ENCODE results near the gene CTNNBL1.

CTNNBL1 gene

DNA sequence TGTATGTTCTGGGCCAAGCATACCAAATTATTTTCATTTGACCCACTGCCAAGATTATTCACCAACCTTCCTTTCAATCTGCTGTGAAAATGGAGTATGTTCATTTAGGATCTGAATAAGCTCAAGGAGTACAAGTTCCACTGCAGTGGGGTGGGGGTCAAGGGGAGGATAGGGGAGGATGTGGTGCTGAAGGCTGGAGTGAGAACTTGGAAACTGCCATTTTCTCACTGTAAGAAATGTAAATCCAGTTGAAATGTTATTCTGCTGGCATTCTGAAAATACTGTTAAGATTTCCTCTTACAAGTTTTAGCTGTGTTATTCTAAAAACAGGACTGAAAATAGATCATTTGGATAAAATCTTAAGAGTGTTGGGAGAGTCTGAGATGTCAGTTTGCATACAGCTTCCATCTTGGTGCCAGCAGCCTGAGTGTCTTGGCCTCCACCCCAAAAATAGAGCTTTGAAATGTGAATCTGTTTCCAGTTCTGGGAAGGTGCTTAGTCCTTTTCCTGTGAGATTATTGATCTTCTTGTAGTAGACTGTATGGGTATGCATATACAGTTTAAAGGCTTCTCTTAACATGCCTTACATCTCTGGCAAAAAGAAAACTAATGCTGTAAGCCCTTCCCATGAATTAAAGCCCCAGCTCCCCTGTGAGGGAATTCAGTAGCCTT is 84.3 kb downstream of the CTNNBL1 start:
- no peak overlapping the region for H3K4me3 ChIP-seq (ENCODE audit: low read depth, low read length)
- TF ChIP-seq, protein P1, sequence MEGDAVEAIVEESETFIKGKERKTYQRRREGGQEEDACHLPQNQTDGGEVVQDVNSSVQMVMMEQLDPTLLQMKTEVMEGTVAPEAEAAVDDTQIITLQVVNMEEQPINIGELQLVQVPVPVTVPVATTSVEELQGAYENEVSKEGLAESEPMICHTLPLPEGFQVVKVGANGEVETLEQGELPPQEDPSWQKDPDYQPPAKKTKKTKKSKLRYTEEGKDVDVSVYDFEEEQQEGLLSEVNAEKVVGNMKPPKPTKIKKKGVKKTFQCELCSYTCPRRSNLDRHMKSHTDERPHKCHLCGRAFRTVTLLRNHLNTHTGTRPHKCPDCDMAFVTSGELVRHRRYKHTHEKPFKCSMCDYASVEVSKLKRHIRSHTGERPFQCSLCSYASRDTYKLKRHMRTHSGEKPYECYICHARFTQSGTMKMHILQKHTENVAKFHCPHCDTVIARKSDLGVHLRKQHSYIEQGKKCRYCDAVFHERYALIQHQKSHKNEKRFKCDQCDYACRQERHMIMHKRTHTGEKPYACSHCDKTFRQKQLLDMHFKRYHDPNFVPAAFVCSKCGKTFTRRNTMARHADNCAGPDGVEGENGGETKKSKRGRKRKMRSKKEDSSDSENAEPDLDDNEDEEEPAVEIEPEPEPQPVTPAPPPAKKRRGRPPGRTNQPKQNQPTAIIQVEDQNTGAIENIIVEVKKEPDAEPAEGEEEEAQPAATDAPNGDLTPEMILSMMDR (IDR thresholded peaks at IDR 0.05; ENCODE audit: low read depth, low read length): no peak

DNA sequence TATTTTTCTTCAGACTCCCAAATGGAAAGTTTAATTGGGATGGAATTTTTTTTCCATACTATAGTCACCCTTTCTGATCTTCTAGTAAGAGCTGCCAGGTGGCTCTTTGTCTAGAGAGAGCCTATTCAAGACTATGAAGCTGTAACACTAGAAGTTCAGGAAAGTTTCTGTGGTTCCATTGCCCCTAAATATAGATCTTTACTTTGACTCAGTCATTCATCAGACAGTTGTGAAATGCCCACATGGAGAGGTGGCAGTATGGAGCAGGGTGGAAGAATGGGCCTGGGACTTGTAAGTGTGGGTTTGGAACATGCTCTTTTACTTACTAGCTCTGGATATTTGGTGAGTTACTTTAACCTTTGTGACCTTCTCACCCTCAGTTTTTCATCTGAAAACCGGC is 87.8 kb downstream of the CTNNBL1 start:
- TF ChIP-seq, protein P1 (IDR thresholded peaks at IDR 0.05; ENCODE audit: low read depth, low read length): no peak
- no peak overlapping the region for H3K4me3 ChIP-seq (ENCODE audit: low read depth, low read length)

GRCh38 chr20:37786043-37786442 is 92.2 kb downstream of the CTNNBL1 start:
- TF ChIP-seq, protein P1 (IDR thresholded peaks at IDR 0.05; ENCODE audit: low read depth, low read length): no peak

DNA sequence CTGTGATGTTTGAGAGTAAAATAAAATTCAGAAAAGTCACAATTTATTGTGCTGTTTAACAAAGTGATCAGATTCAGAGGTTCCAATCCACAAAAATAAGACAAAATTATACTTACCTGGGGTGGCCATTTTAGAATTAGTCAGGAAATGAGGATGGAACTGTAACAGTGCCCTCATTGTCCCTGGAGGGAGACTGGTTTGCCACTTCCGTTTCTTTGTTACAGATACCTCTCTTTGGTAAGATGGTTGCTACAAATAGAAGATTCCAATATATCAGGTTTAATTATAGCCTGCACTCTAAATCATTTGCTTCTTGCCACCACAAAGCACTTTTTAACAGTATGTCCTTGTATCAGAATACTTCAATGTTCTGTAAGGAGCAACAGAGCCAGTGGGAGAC is 95.6 kb downstream of the CTNNBL1 start:
- TF ChIP-seq, protein P1 (IDR thresholded peaks at IDR 0.05; ENCODE audit: low read depth, low read length): no peak
- H3K4me3 ChIP-seq (ENCODE audit: low read depth, low read length): no peak overlapping the region

More at GRCh38 chr20:37786043-37786442, 92.2 kb downstream of the CTNNBL1 start:
- H3K4me3 ChIP-seq (ENCODE audit: low read depth, low read length): no peak overlapping the region

- H3K4me3 ChIP-seq (ENCODE audit: low read depth, low read length): no peak overlapping the region
Measured at GRCh38 chr20:37790900-37791299, 97.1 kb downstream of the CTNNBL1 start.

GRCh38 chr20:37796121-37796520 is 102.3 kb downstream of the CTNNBL1 start:
- H3K4me3 ChIP-seq (ENCODE audit: low read depth, low read length): no peak overlapping the region
- TF ChIP-seq, protein P1 (IDR thresholded peaks at IDR 0.05; ENCODE audit: low read depth, low read length): no peak

More at GRCh38 chr20:37790900-37791299, 97.1 kb downstream of the CTNNBL1 start:
- TF ChIP-seq, protein P1 (IDR thresholded peaks at IDR 0.05; ENCODE audit: low read depth, low read length): no peak

DNA sequence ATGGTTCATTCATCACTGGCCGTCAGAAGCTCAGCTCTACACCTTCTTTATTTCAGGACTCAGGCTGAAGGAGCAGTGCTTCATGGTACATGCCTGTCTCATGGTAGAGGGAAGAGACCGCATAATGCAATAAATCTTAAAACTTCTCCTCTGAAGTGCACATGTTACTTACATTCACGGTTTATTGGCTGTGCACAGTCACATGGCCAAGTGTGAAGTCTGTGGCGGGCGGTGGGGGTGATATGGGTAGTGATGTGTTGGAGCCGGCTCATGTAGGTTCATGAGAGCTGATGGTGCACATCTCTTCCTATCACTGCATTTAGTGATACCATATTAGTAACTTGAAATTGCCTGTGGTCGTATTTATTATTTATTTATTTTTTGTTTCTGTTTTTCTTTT is 102.9 kb downstream of the CTNNBL1 start:
- TF ChIP-seq, protein P1 (IDR thresholded peaks at IDR 0.05; ENCODE audit: low read depth, low read length): no peak
- no peak overlapping the region for H3K4me3 ChIP-seq (ENCODE audit: low read depth, low read length)

Measured in WI38 (cell line).